Activated CD4-positive, alpha-beta T cell treated with anti-CD3 and anti-CD28 coated beads, Interleukin-2, amount 10 ng/mL, durations not matched to agents 7 days and 5 days (primary cell): ENCODE measurements around the gene ZNF22. TPM values are rescaled to one million over a fixed set of nuclear protein-coding genes. Genes with fewer than 3 reads are reported as not detected.

ENCODE experiments used
- CTCF ChIA-PET: fragments of 350-600 bp; sonication (Branson Sonifier 250); formaldehyde crosslinking; loops from one replicate; lab custom pipeline; 2021; ENCODE audit warnings: antibody characterized with exemption; lab: Charles Lee
- POLR2A ChIA-PET: fragments of 350-600 bp; sonication (Branson Sonifier 250); formaldehyde crosslinking; loops from one replicate; lab custom pipeline; 2021; ENCODE audit warnings: antibody characterized with exemption; lab: Charles Lee
- DNase-seq: peaks from one replicate; pipeline ENCODE4 v3.0.0-alpha.2; 2020
- H3K27ac Mint-ChIP-seq: one replicate; pipeline ENCODE4 v1.8.0; 2021; ENCODE audit warnings: mild to moderate bottlenecking, moderate library complexity, mixed read lengths
- H3K27me3 Mint-ChIP-seq: one replicate; pipeline ENCODE4 v1.8.0; 2021; ENCODE audit warnings: mixed read lengths
- H3K36me3 Mint-ChIP-seq: one replicate; pipeline ENCODE4 v1.8.0; 2021; ENCODE audit warnings: low read depth, mixed read lengths
- H3K4me1 Mint-ChIP-seq: one replicate; pipeline ENCODE4 v1.8.0; 2021; ENCODE audit warnings: mixed read lengths
- H3K4me3 Mint-ChIP-seq: one replicate; pipeline ENCODE4 v1.8.0; 2021; ENCODE audit warnings: mild to moderate bottlenecking, moderate library complexity, mixed read lengths
- H3K9me3 Mint-ChIP-seq: one replicate; pipeline ENCODE4 v1.8.0; 2021; ENCODE audit warnings: mixed read lengths
- total RNA-seq, 2 experiments: library from RNA; stranded (reverse); gene quantifications; one replicate each; pipeline ENCODE4 v1.2.3, GENCODE V29; 2021

The ZNF22 gene
- total RNA-seq, 2 experiments from 2014 or later, result 26.9 to 29.7 TPM

DNA sequence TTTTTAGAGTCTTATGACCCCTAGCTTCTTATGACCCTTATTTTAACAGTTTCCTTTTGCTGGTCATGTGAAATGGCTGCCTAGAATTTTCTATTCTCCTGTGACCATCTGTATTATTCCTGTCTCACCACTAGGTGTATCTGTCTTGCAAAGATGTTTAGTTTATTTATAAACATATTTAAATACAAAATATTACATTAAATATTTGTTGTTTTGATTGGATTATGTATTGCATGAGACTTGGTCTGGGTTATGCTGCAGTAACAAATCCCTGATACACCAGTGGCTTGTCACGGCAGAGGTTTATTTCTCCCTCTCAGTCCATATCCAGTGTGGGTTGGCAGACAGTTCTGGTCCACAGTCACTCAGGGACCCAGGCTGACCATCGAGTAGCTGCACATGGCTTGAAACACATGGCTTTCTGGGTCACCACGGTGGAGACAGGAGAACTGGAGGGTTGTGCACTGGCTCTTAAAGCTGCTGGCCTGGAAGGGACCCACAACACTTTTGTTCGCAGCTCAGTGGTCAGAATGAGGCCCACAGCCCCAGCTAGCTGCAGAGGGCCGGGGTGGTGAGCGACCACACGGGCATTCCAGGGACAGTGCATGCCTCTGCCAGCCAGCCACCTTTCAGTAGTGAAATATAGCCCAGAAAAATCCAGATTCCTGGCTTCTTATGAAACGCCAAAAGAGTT is 33.8 kb upstream of the ZNF22 start:
- Mint-ChIP-seq H3K4me3 (no peak overlapping the region), H3K4me1 (peaks cover 23% of the 10 kb centered on the region), H3K27me3 (no peaks in the 10 kb centered on the region), H3K9me3 (no peaks in the 10 kb centered on the region), H3K36me3 (no peaks in the 10 kb centered on the region), H3K27ac (no peak overlapping the region)
- no peak for DNase-seq
- POLR2A ChIA-PET, result no interaction called here
- CTCF ChIA-PET, result interaction anchor here (0.9 to 4.2 kb wide), 2 partner anchors 12 to 35 kb away, joined by 3 to 17 read pairs; partner anchors contain the start of gene DEPP1

DNA sequence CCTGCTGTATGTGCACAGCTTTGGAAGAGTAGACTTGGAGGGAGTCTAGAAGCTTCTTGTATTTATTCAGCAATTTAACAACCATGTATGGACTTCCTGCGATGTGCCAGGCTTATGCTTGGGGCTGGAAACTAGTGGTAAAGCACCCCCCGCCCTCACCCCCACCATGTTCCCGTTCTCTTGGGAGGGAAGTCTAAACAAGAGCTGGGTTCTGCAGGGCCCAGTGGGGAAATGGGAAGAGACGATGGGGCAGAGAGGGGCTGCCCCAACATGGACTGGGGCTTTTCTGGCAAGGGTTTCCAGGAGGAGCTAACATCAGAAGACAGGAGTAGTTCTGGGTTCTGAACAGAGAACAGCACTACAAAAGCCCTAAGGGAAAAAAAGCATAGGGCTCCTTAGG is 33.1 kb upstream of the ZNF22 start:
- H3K4me3 Mint-ChIP-seq, result no peak overlapping the region
- no peak for DNase-seq
- POLR2A ChIA-PET, result no interaction called here
- peaks cover 23% of the 10 kb centered on the region for H3K4me1 Mint-ChIP-seq
- CTCF ChIA-PET, result interaction anchor here (1.6 to 4.2 kb wide), 2 partner anchors 27 to 35 kb away, joined by 4 to 17 read pairs; no protein-coding TSS in a partner anchor
- no peaks in the 10 kb centered on the region for H3K9me3 Mint-ChIP-seq
- H3K27ac Mint-ChIP-seq, result peak overlapping the region; percentile 43
- H3K36me3 Mint-ChIP-seq, result no peaks in the 10 kb centered on the region
- H3K27me3 Mint-ChIP-seq, result no peaks in the 10 kb centered on the region

DNA sequence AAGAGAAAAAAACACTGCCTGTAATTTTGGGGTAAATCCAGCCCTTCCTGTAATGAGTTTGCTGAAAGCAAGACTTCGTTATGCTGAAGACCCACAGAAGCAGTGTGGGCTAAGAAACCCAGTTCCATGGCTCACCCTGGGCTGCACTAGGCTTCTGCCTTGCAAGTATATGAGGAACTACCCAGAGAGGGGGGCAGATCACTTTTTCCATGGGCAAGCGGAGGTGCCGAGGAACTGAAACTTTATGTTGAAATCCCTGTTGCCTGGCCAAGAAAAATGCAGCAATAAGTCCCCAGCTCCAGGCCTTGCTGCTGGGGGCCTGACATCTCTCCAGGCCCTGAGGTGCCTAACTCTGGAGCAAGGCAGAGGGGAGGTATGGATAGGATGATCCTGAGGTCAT is 32.6 kb upstream of the ZNF22 start:
- Mint-ChIP-seq H3K36me3 (no peaks in the 10 kb centered on the region), H3K4me3 (no peak overlapping the region), H3K27me3 (no peaks in the 10 kb centered on the region), H3K9me3 (no peaks in the 10 kb centered on the region), H3K4me1 (peaks cover 23% of the 10 kb centered on the region), H3K27ac (peak overlapping the region; percentile 43)
- ChIA-PET CTCF (interaction anchor here (1.5 to 4.2 kb wide), 3 partner anchors 11 to 36 kb away, joined by 3 to 17 read pairs (median 4); partner anchors contain the start of gene DEPP1), POLR2A (no interaction called here)
- no peak for DNase-seq

DNA sequence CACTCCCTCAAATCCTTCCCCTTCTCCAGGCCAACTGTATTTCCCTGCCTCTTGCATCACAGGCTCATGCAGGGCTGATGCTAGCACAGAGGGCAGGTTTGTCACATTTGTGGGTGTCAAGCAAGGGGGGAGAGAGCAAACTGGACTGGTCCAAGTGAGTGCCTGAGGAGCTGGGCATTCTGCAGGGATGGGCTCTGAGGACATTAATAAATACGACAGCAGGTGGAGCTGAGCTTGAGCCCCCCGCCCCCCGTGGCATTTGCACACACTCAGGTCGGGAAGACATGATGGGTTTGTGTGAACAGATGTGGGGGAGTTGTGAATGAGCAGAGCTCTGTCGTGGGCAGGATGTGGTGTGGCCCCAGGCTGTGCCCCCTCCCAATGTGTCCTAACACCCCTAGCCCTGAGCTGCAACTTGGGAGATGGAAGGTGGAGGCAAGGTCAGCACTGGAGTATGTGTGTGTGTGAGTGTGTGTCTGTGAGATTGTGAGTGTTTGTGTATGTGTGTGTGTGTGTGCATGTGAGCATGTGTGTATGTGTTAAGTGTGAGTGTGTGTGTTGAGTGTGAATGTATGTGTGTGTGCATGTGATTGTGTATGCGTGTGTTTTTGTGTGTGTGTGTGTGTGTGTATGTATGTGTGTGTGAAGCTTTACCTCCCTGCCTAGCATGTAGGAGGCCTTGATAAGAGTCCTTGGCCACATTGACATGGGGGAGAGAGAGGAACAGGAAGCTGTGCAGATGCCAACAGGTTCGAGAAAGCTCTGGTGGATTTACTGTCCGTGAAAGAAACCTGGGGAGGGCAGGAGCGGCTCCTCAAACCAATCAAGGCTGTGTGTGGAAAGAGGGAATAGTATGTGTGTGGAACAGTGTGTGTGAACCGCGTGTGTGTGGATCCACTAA is 32.0 kb upstream of the ZNF22 start:
- Mint-ChIP-seq H3K9me3 (no peaks in the 10 kb centered on the region), H3K27ac (peak overlapping the region; percentile 68), H3K27me3 (no peaks in the 10 kb centered on the region), H3K4me1 (peaks cover 28% of the 10 kb centered on the region), H3K36me3 (no peaks in the 10 kb centered on the region), H3K4me3 (no peak overlapping the region)
- CTCF ChIA-PET, result interaction anchor here (0.8 to 4.2 kb wide), 5 partner anchors 10 to 36 kb away, joined by 3 to 17 read pairs (median 3); partner anchors contain the start of gene DEPP1
- peak; percentile 23 for DNase-seq
- POLR2A ChIA-PET, result no interaction called here

DNA sequence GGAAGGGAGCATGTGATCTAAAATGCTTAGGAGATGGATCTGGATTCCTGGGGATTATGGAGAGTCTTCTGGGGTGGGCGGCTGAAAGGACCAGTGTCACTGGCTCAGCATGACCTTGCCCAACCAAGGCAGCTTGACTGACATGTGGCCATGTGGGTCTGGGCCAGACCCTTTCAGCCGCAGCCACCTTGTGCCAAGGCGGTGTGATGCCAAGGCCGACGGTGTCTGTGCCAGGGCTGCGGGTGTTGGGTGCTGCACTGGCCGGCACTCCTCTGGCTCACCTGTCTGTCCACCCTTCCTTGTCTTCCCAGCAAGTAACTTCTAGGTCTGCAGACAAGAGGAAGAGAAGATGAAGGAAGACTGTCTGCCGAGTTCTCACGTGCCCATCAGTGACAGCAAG is 30.9 kb upstream of the ZNF22 start:
- Mint-ChIP-seq H3K4me1 (peaks cover 37% of the 10 kb centered on the region), H3K27me3 (no peaks in the 10 kb centered on the region), H3K4me3 (no peak overlapping the region), H3K27ac (no peak overlapping the region), H3K36me3 (no peaks in the 10 kb centered on the region), H3K9me3 (no peaks in the 10 kb centered on the region)
- DNase-seq, result no peak
- POLR2A ChIA-PET, result no interaction called here
- CTCF ChIA-PET, result interaction anchor here (1.6 kb wide), 1 partner anchor 33 kb away, joined by 3 read pairs; no protein-coding TSS in a partner anchor

DNA sequence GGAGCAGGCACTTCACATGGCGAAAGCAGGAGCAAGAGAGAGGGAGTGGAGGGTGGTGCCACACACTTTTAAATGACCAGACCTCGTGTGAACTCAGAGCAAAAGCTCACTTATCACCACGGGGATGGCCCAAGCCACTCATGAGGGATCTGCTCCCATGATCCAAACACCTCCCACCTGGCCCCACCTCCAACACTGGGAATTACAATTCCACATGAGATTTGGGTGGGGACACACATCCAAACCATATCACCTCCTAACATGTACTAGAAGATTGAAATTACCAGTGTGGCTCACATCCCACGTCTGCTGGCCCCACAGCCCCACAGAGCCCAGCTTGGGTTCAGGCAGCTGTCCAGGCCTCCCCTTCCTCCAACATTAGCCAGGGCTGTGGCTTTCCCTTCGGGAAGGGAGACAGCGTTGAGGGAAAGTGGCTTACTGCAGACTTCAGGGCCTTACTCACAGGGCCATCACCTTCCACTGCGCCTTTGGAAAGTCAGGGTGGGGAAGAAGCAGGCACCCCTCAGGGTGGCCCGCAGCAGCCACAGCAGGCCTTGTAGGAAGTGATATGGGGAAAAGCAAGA is 29.8 kb upstream of the ZNF22 start:
- ChIA-PET POLR2A (no interaction called here), CTCF (interaction anchor here (1.2 to 1.6 kb wide), 2 partner anchors 10 to 32 kb away, joined by 3 to 4 read pairs; no protein-coding TSS in a partner anchor)
- Mint-ChIP-seq H3K4me1 (peaks cover 38% of the 10 kb centered on the region), H3K27ac (no peak overlapping the region), H3K4me3 (no peak overlapping the region), H3K36me3 (no peaks in the 10 kb centered on the region), H3K27me3 (peaks cover under 1% of the 10 kb centered on the region), H3K9me3 (no peaks in the 10 kb centered on the region)
- DNase-seq, result no peak

DNA sequence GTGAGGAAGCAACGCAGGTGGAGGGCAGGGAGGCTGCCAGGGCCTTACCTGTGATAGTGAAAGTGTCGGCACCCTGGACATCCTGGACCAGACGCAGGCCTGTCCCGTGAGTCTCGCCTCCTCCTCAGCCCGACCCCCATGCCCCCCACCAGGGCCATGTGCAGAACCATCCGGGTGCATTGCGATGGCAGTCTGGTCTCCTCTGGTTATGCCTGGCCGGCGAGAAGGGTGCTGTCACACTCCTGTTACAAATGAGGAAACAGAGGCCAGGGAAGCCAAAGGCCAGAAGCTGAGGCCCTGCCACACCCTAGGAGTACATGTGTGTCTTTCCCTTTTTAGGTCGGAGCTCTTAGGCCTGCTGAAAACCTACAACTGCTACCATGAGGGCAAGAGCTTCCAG is 29.3 kb upstream of the ZNF22 start:
- no peak overlapping the region for H3K27ac Mint-ChIP-seq
- POLR2A ChIA-PET, result no interaction called here
- no peaks in the 10 kb centered on the region for H3K36me3 Mint-ChIP-seq
- CTCF ChIA-PET, result interaction anchor here (1.2 kb wide), 1 partner anchor 9 kb away, joined by 4 read pairs; no protein-coding TSS in a partner anchor
- H3K4me1 Mint-ChIP-seq, result peaks cover 38% of the 10 kb centered on the region
- H3K4me3 Mint-ChIP-seq, result no peak overlapping the region
- H3K27me3 Mint-ChIP-seq, result peaks cover 2% of the 10 kb centered on the region
- no peaks in the 10 kb centered on the region for H3K9me3 Mint-ChIP-seq
- DNase-seq, result no peak

DNA sequence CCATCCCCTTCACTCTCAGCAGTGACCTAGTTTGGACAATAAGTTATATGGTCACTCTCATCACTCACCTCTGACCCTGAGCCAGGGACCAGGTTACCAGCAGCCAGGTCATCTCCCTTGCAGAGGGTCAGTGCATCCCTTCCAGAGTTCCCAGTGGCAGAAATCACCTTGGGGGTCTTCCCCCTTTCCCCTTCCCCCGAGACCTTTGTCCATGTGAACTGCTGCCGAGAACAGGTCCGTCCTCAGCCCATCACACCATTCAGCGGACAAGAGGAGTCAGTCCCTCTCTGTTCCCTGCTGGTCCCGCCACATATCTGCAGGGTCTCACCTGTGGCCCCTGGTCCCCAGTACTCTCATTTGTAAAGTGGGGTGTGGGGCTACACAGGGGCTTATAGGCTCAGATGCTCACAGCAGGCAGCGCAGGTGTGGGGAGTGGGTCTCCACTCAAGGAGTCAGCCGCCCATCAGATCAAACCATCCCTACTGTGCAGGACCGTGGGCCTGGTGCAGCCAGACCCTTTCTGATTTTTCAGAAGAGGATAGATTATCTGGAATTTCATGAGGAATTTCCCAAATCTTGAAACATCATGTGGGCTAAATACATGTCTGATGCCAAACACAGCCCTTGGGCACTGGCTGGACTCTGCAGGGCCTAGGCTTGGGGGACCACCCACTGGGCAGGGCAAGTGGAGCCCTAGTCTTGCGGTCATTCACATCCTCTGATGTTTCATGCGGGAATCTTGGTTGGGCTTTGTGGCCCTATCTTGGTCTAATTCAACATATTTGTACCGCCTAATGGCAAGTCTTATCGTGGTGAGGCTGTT is 28.6 kb upstream of the ZNF22 start:
- no peaks in the 10 kb centered on the region for H3K9me3 Mint-ChIP-seq
- H3K27me3 Mint-ChIP-seq, result peaks cover 2% of the 10 kb centered on the region
- POLR2A ChIA-PET, result no interaction called here
- CTCF ChIA-PET, result interaction anchor here (1.2 to 2.2 kb wide), 3 partner anchors 8 to 21 kb away, joined by 3 to 9 read pairs (median 4); no protein-coding TSS in a partner anchor
- H3K27ac Mint-ChIP-seq, result no peak overlapping the region
- H3K4me1 Mint-ChIP-seq, result peaks cover 38% of the 10 kb centered on the region
- no peaks in the 10 kb centered on the region for H3K36me3 Mint-ChIP-seq
- no peak overlapping the region for H3K4me3 Mint-ChIP-seq
- DNase-seq, result no peak

DNA sequence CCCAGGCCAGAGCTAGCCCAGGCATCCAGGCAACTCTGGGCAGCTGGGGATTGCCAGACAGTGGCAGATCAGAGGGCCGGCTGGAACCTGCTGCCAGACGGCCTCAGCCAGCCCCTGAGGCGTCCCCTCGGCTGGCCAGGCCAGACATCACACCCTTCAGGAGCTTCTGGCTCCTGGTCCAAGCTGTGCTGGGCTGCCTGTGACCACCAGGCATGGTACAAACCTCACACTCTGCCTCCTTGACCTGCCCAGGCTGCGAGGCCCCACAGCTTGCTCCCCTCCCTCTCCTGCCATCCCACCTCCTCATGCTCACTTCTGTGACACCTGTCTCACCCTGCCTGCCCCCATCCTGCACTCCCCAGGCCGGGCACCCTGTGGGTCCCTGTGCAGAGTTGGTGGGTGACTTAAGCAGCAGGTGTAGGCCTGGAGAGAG is 27.8 kb upstream of the ZNF22 start:
- no peaks in the 10 kb centered on the region for H3K36me3 Mint-ChIP-seq
- no peak overlapping the region for H3K27ac Mint-ChIP-seq
- H3K9me3 Mint-ChIP-seq, result no peaks in the 10 kb centered on the region
- POLR2A ChIA-PET, result no interaction called here
- H3K4me1 Mint-ChIP-seq, result peaks cover 32% of the 10 kb centered on the region
- CTCF ChIA-PET, result interaction anchor here (1.0 to 2.2 kb wide), 3 partner anchors 9 to 78 kb away, joined by 3 to 9 read pairs (median 3); no protein-coding TSS in a partner anchor
- no peak overlapping the region for H3K4me3 Mint-ChIP-seq
- no peak for DNase-seq
- H3K27me3 Mint-ChIP-seq, result peaks cover 2% of the 10 kb centered on the region

DNA sequence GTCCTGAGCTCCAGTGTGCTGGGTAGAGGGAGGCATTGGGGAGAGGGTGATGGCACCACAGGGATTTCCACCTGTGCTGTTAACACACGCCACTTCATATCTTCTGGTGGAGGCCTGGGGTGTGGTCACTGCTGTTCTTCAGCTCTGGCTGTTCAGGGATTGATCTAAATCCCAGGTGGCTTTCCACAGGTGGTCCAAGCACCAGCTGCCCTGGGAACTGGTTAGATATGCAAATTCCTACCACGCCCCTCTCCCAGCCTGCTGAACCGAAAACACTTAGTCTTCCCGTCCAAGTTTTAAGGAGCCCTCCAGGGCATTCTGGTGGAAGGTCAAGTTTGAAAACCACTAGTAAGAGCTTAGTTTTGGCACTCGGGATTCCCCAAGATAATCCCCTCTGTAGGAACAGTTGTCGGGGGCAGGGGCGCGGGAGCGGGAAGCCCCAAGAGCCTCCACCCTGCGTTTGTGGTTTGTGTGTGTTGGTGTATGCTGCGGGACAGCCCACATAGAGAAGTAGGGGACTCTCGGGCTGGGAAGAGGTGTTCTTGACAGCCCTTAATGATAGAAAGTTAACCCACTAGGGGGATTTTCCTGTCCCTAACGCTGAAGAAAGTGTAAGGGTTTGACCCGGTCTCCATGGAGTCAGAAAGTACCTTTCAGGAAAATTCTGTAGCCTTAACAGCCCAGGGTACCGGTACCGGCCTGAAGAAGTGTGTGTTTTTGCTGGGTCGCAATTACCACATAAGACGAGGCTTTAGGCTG is 27.2 kb upstream of the ZNF22 start:
- ChIA-PET POLR2A (no interaction called here), CTCF (interaction anchor here (1.0 to 2.2 kb wide), 5 partner anchors 10 to 79 kb away, joined by 3 to 9 read pairs (median 3); no protein-coding TSS in a partner anchor)
- H3K4me1 Mint-ChIP-seq, result peaks cover 29% of the 10 kb centered on the region
- no peaks in the 10 kb centered on the region for H3K9me3 Mint-ChIP-seq
- peaks cover 2% of the 10 kb centered on the region for H3K27me3 Mint-ChIP-seq
- H3K4me3 Mint-ChIP-seq, result no peak overlapping the region
- no peak for DNase-seq
- H3K36me3 Mint-ChIP-seq, result no peaks in the 10 kb centered on the region
- H3K27ac Mint-ChIP-seq, result no peak overlapping the region

DNA sequence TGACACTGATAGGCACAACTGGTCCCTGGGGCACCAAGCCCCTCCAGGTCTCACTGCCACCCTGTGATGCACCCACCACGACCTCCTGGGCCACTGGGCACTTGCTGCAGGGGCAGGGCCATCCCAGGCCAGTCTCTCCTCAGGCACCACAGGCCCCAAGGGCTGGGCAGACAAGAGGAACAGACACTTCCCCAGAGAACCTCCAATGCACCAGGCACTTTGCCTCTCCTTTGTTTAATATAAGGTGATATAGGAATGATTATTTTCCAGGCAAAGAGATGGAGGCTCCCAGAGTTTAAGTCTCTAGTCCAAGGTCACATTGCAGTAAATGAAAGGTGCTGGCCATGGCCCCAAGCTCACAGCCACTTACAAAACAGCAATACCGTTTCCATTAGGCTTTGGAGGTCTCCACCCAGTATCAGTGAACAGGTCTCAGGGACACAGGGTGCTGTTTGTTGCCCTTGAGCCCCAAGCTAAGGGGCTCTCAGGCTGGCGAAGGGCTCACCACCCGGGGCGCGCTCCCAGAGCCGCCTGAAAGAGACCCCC is 26.6 kb upstream of the ZNF22 start:
- ChIA-PET POLR2A (no interaction called here), CTCF (interaction anchor here (1.0 to 2.2 kb wide), 3 partner anchors 10 to 41 kb away, joined by 3 to 9 read pairs (median 3); no protein-coding TSS in a partner anchor)
- Mint-ChIP-seq H3K27ac (no peak overlapping the region), H3K4me3 (no peak overlapping the region), H3K4me1 (peaks cover 23% of the 10 kb centered on the region), H3K9me3 (no peaks in the 10 kb centered on the region), H3K36me3 (no peaks in the 10 kb centered on the region), H3K27me3 (peaks cover 2% of the 10 kb centered on the region)
- no peak for DNase-seq
